HG03175 (cell line): Measurements from ENCODE around the gene CHD6.

Experiments used
- ATAC-seq: cut with Tn5 transposase; IDR thresholded peaks from one replicate; pipeline ENCODE4 v1.9.1; 2021; ENCODE audit warnings: mild to moderate bottlenecking, moderate library complexity; ENCODE audit not compliant: unreplicated experiment

CHD6 gene

DNA sequence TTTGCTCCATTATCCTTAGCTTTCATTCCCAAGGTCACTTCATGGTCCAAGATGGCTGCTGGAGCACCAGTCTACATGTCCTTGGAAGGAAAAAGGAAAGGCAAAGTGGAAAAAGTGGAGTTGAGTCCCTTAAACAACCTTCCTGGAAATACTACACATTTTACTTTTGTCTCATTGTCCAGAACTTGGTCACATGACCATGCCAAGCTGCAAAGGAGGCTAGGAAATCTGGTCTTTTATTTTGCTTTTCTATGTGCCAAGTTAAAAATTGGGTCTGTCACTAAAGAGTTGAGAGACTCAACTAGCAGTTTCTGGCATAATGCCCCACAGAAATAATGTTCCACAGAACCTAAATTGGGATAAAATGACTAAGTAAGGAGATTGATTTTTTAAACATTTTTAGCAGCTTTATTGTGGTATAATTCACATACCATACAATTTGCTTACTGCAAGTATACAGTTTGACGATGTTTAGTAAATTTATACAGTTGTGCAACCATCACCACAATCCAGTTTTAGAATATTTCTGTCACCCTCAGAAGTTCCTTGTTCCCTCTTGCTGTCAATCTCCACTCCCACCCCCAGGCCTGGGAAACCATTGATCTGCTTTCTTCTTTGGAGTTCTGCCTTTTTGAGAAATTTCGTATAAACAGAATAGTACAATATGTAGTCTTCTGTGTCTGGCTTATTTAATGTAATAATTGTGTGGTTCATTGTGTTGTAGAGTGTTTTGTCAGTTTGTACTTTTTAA, 5.6 kb upstream of the CHD6 start:
- no peak for ATAC-seq

DNA sequence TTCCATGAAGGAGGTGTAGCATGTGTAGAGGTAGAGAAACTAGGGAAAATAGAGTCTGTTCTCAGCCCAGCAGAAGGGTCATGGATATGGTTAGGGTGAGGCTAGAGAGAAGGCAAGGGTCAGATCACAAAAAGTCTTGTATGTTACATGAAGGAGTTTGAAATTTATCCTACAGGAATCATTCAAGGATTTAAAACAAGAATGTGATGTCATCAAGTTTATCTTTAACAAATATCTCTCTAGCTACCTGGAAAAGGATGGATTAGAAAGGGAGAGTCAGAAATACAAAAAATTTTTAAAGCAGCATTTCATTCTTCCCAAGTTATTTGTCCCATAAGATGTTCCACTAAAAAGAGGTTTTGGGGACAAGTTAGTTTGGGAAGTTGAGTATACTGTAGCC, 4.4 kb upstream of the CHD6 start:
- no peak for ATAC-seq

DNA sequence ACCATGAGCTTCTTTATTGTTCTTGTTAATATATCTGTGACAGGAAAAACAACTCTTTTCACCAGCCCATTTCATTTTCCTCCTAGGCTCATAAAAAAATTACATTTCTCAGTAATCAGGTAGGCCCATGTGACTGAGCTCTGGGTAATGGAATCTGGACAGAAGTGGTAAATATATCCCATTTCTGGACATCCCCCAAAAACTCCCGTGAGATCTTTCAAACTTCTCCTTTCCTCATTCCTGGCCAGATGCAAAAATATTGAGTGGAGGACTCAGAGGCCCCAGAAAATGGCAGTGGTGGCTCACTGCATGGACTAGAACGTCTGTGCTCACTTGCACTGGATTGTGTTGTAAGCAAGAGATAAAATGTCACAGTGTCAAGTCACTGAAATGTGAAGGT, 3.8 kb upstream of the CHD6 start:
- no peak for ATAC-seq

DNA sequence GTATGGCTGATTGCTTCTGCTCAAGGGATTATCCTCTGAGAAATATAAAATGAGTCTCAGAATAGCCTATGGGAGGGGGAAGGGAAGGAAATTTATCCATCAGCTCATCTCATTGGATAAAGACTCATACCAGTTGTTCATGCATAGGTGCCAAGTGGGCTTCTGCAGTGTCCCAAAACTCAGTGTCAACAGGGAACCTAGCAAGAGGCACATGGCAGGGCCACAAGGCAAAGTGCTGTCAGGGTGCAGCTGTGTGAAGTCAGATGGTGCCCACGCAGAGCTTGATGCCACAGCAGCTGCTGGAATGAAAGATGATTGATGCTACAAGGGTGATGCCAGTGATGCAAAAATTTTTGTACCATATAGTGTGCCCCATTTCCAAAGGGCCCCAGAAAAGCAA, 3.2 kb upstream of the CHD6 start:
- no peak for ATAC-seq

DNA sequence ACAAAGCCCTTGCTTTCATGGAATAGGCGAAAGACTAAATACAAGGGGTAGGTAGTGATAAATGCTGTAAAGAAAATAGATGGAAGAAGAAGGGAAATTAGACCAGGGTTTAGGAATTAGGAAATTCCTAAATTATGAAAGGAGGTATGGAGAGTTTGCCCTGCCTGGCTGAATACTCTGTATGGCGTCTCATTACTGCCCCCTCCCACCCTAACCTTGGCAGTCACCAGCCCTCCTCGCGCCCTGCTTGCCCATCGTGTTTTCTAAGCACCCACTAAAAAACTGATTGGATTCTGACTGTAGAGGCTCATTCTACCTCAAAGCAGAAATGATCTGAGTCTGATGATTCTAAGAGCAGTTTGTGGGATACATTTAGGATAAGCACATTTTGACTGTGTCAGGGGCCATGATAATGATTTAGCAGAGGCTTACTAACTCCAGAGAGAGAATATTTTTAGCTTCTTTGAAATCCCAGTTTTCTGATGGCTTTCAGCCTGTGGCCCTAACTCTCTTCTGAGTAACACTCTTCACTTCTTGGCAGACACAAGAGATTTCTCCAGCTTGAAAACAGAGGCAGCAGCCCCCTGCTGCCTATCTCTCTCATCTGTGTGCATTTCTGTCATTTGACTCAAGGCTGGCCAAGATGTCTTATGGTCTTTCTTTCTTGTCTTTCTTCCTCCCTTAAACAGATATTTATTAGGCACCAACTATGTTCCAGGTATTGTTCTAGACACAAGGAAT, 1.4 kb upstream of the CHD6 start:
- ATAC-seq = no peak

- no peak for ATAC-seq
These were observed 682 bp upstream of the CHD6 start for GRCh38 chr20:41618807-41619311.

DNA sequence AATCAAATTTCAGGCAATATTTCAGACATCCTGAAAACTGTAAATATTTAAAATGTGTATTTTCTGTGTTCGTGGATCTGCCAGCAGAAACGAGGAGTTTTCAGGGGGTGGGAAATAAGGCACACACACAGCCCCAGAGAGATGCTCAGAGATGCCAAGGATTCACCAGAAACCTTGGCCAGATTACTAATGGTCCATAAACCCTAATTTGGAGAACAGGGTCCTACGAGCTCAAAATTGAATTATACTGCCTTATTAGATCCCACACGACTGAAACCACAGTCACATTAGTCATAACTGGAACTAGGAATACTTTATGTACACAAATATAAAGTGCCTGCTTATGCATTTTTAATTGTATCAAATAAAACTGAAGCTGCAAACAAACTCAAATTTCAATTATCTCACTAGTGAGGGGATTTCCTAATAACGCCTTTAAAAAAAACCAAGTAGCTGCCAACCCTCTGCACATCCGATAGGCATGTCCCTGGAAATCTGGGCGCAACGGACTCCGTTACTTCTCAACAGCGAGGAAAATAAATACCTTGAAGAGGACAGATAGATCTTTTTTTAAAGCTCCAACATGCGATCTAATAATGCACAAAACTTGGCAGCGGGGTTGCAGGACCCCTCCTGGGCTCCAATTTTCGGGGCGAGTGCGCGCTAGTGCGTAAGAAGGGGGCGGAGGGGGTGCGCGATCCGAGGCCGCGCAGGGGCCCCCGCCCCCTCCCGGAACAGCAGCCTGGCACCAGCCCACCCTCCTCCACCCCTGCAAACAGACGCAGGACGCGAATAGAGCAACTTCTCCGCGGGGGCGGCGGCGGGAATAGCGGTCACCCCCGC, 897 bp downstream of the CHD6 start:
- ATAC-seq = peak; percentile 8

DNA sequence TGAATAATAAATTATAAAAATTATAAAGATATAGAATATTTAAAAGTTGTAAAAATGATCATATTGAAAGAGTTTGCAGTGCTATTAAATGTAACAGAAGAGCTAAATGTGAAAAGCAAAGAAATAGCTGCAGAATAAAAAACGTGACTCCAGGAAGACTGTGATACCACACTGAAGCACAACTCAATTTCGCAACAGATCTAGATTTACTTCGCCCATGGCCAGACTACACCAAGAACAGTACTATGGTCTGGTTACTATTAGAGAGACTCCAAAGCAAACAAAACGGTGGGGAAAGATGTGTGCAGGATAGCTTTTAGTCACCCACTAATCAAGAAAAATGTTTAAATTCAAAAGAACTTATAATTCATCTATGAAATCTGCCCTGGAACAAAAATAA, 1.9 kb downstream of the CHD6 start:
- ATAC-seq = no peak

DNA sequence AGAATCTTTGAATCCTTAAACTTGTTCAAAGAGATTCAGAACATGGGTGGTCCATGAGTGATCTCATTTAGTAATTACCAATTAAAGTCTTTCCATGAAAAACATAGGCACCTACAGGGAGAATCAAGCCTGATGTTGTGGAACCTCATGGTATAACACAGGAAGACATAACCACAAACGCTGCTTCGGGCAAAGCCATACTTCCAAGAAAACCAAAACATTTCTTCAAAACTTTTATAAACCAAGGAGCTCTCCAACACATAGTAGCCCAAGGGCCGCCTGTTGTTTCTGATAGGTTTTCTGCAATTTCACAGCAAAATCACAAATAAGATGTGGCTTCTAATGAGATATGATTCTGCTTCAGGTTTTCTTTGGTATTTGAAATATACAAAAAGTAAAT, 2.5 kb downstream of the CHD6 start:
- no peak for ATAC-seq

DNA sequence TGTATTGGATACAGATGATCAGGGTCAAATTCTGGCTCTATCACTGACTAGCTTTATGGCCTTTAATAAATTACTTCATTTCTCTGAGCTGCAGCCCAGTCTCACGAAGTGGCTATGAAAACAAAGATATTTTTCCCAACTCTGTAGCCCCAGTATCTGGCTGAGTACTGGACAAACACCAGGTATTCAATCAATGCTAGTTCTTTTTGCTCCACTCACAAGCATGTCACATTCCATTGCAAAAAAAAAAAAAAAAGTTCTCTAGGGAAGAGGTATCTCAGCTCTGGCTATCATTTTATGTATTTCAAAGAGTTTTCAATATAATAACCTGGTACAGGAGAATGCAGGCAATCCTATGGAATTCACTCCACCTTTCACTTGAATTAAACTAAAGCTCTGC, 3.1 kb downstream of the CHD6 start:
- no peak for ATAC-seq

DNA sequence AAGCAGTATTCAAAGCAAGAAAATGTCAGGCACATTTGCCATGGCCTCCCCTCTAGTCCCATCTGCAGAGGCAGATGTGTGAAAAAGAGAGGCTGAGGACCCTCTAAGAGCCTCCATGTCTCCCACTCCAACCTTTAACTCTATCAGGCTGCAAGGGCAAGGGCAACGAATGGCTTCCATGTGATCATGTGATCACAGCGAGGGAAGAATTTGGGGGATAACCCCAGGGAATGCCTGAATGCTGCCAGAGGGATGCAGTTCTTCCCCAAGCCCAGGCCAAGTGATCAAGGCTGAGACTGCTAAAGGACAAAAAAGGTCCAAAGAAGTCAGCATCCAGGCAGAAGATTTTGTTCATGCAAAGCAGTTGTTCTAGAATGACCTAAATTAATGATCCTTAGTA, 4.9 kb downstream of the CHD6 start:
- no peak for ATAC-seq

GRCh38 chr20:41609474-41609873, 8.7 kb downstream of the CHD6 start:
- ATAC-seq = no peak

- no peak for ATAC-seq
These were observed 9.6 kb downstream of the CHD6 start for GRCh38 chr20:41608606-41609005.

- ATAC-seq = no peak
These were observed 10.4 kb downstream of the CHD6 start for GRCh38 chr20:41607791-41608190.

DNA sequence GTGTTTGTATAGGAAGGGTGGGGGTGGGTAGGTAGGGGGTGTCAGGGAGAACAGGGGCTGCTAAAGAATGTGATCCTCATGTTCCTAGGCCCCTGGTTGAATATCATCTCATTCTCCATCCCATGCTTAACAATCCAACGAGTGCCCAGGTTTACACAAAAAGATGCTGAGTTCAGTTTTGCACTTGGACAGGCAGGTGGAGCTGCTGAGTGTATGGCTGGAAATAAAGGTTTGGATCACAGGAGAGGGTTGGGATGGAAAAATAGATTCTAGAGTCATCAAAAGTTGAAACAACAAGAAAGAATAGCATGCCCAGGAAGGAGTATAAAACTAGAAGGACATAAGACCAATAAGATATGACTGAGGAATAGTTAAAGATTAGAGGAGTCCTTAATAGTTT, 14.2 kb downstream of the CHD6 start:
- no peak for ATAC-seq

DNA sequence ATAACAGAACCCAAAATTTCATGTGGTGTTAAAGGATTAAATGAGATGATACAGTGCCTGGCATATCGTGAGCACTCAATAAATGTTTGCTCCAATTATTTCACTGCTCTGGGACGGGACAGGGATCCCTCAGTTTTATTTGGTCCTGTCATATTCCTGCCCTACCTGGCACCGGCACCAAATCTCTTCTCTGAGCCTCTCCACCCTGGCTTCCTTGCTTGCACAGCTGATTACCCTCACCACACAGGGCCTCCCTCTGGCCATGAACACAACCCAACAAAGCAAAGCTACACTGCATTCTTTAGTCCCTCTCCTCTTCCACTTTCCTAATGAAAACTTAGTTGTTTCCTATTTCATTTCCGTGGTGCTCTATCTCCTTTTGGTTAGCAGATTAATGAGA, 16.4 kb downstream of the CHD6 start:
- no peak for ATAC-seq

DNA sequence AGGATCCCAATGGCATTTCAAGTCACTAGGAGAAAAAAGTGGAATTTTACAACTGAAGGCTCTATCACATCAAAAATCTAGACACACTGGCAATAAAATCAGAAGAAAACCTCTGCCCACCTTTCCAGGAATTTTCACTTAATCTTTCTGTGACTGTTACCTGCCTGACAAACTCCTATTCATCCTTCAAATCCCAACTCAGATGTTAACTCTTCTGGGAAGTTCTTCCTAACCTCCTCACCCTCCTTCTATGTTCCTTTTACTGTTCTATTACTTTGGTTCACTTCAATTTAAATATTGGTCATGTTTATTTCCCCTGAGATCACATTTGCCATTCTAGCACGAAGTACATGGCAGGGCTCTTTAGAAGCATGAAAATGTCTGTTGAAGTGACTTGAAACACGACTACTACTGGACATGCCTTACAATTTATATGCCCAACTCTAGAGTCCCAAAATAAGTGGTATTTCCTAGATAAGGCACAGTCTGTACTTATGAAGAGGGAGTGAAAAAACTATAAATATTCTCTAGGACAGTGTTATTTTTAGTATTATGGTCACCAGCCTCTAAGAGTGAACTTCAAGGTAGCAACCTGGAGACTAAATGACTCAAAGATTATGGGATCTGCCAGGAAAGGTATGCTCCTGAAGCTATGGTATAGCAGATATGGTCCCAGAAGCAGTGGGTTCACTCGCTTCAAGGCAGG, 17.1 kb downstream of the CHD6 start:
- no peak for ATAC-seq

DNA sequence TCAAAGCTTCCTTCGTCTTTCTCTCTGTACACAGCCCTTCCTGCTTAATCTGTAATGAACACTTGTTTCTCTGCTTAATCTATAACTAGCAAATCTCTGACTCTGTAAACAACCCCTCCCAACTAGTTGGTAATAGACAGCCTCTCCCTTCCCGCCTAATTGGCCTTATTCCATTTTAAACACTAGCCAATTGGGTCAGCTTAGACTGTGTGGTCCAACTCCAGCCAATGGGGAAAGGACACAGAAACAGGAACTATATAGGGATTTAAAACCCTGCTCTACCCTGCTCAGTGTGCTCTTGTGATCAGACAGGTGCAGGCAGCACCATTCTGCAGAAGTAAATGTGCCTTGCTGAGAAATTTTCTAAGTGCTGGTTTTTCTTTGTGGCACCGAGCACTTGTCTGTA, 18.5 kb downstream of the CHD6 start:
- no peak for ATAC-seq

DNA sequence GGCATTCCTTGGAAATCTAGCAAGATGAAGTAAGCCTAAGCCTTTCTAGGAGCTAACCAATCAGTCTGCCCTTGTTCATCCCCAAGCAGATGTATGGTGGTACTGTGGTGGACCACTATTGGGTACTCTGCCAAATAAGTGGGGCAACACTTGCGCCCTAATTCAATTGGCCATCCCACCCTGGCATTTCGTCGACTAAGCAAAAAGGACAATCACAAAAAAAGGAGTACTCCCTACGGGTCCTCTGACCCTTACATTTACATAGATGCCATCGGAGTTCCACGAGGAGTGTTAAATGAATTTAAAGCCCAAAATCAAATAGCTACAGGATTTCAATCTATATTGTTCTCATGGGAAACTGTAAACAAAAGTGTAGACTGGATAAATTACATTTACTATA, 19.5 kb downstream of the CHD6 start:
- ATAC-seq = no peak

DNA sequence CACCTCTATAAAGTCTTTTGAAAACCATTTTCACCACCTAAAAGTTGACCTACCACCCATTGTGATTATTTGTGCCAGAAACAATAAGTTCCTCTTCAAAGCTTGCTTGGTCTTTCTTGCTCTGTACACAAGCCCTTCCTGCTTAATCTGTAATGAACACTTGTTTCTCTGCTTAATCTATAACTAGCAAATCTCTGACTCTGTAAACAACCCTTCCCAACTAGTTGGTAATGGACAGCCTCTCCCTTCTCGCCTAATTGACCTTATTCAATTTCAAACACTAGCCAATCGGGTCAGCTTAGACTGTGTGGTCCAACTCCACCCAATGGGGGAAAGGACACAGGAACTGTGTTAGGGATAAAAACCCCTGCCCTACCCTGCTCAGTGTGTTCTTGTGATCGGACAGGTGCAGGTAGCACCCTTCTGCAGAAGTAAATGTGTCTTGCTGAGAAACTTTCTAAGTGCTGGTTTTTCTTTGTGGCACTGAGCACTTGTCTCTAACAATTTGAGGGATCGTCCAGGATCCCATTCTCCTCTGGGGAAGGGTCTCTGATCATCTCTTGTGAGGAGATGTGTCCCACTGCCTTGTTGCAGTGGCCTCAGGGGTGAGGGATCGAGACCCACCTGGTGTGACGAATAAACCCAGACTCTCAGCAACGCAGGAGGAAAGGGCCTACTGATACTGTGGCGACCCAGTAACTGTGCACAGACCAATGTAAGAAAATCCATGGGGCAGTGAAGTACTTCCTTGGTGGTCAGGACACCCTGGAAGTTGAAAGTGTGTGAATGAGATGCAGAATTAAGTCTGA, 23.5 kb downstream of the CHD6 start:
- no peak for ATAC-seq
